HL-60 (cell line): ENCODE measurements around the gene ALDH9A1.
"Not testable (repeated sequence)": the region's sequence is repeated elsewhere in the genome, so short reads cannot be mapped to it uniquely, and the experiment has no call there.

Source experiments
- DNase-seq, 2 experiments: peaks; one replicate each; pipeline ENCODE4 v3.0.0-alpha.2; 2010 to 2020; ENCODE audit warnings: low read depth in 1 of 2, low spot score in 1 of 2
- H3K27ac ChIP-seq: fragments of 250-450 bp; sonication (Bioruptor Pico); replicated peaks from 2 replicates; pipeline ENCODE4 v1.5.1; 2020; ENCODE audit warnings: mild to moderate bottlenecking, moderate library complexity
- H3K27me3 ChIP-seq: fragments of 250-450 bp; sonication (Bioruptor Pico); 2 replicates; pipeline ENCODE4 v1.5.1; 2021; ENCODE audit warnings: mild to moderate bottlenecking, moderate library complexity; ENCODE audit not compliant: insufficient read depth, poor library complexity, severe bottlenecking
- H3K4me3 ChIP-seq: replicated peaks from 2 replicates; pipeline ENCODE4 v1.5.1; 2011; ENCODE audit warnings: mild to moderate bottlenecking, control low read depth, low read length; ENCODE audit not compliant: insufficient read depth
- GABPA ChIP-seq: IDR thresholded peaks from 2 replicates; pipeline ENCODE4 v1.6.1; 2012; ENCODE audit warnings: low read depth
- POLR2AphosphoS5 ChIP-seq: IDR thresholded peaks from 2 replicates; pipeline ENCODE4 v1.6.1; 2012; ENCODE audit warnings: low read depth
- SPI1 ChIP-seq: IDR thresholded peaks from 2 replicates; pipeline ENCODE4 v1.6.1; 2012; ENCODE audit warnings: low read depth, mild to moderate bottlenecking, borderline replicate concordance
- TF ChIP-seq, protein P1 (sequence below): IDR thresholded peaks from 2 replicates; pipeline ENCODE4 v1.6.1; 2012; ENCODE audit warnings: low read depth; ENCODE audit not compliant: insufficient replicate concordance
- TF ChIP-seq, protein P2 (sequence below): IDR thresholded peaks from one replicate; pipeline ENCODE4 v1.5.1; 2011; ENCODE audit warnings: low read length, control low read depth, inconsistent platforms; ENCODE audit not compliant: insufficient read depth

The ALDH9A1 gene

DNA sequence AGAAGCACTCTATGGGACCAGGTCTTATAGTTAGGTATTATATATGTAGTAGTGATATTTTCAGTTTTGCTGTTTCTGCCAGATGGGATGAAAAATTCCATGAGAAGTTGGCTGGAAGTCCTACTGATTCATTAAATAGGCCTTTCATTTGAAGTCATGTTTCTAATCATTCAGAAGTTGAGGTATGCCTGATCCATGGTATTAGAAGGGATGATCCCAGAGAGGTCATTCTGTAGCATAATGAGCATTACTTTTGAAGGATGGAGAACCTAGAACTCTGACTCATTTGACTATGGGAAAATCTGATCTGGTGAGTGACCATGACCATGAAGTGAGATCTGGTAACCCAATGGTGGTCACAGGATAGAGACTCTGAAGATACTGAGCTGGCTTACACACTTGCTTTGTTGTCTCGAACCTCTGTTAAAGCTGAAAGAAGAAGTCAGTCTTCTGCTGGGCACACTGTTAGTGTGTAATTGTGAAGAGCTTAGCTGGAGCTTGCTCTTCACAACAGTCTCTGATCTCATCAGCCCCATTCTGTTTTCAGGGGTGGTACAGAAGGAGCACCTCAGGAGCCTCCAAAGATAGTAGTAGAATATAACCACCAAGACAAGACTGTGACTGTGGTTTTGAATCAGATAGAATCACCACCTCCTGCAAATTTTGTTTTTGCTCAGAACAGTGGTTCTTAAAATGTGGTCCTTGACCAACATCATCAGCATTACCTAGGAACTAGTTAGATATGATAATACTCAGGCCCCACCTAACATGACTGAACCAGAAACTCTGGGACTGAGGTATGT, 58.3 kb downstream of the ALDH9A1 start:
- H3K27ac ChIP-seq, result no peak overlapping the region
- no peak for DNase-seq
- TF ChIP-seq, protein P1, sequence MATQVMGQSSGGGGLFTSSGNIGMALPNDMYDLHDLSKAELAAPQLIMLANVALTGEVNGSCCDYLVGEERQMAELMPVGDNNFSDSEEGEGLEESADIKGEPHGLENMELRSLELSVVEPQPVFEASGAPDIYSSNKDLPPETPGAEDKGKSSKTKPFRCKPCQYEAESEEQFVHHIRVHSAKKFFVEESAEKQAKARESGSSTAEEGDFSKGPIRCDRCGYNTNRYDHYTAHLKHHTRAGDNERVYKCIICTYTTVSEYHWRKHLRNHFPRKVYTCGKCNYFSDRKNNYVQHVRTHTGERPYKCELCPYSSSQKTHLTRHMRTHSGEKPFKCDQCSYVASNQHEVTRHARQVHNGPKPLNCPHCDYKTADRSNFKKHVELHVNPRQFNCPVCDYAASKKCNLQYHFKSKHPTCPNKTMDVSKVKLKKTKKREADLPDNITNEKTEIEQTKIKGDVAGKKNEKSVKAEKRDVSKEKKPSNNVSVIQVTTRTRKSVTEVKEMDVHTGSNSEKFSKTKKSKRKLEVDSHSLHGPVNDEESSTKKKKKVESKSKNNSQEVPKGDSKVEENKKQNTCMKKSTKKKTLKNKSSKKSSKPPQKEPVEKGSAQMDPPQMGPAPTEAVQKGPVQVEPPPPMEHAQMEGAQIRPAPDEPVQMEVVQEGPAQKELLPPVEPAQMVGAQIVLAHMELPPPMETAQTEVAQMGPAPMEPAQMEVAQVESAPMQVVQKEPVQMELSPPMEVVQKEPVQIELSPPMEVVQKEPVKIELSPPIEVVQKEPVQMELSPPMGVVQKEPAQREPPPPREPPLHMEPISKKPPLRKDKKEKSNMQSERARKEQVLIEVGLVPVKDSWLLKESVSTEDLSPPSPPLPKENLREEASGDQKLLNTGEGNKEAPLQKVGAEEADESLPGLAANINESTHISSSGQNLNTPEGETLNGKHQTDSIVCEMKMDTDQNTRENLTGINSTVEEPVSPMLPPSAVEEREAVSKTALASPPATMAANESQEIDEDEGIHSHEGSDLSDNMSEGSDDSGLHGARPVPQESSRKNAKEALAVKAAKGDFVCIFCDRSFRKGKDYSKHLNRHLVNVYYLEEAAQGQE, result no peak
- TF ChIP-seq GABPA, result no peak
- no peak for TF ChIP-seq POLR2AphosphoS5
- TF ChIP-seq SPI1, result no peak
- TF ChIP-seq, protein P2, sequence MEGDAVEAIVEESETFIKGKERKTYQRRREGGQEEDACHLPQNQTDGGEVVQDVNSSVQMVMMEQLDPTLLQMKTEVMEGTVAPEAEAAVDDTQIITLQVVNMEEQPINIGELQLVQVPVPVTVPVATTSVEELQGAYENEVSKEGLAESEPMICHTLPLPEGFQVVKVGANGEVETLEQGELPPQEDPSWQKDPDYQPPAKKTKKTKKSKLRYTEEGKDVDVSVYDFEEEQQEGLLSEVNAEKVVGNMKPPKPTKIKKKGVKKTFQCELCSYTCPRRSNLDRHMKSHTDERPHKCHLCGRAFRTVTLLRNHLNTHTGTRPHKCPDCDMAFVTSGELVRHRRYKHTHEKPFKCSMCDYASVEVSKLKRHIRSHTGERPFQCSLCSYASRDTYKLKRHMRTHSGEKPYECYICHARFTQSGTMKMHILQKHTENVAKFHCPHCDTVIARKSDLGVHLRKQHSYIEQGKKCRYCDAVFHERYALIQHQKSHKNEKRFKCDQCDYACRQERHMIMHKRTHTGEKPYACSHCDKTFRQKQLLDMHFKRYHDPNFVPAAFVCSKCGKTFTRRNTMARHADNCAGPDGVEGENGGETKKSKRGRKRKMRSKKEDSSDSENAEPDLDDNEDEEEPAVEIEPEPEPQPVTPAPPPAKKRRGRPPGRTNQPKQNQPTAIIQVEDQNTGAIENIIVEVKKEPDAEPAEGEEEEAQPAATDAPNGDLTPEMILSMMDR, result no peak
- no peak overlapping the region for H3K4me3 ChIP-seq
- H3K27me3 ChIP-seq, result no peaks in the 10 kb centered on the region

DNA sequence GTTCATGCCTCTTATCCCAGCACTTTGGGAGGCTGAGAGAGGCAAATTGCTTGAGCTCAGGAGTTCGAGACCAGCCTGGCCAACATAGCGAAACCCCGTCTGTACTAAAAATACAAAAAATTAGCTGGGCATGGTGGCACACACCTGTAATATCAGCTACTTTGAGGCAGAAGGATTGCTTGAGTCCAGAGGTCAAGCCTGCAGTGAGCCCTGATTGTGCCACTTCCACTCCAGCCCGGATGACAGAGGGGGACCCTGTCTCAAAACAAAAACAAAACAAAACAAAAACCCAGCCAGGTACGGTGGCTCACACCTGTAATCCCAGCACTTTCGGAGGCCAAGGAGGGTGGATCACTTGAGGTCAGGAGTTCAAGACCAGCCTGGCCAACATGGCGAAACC, 60.2 kb downstream of the ALDH9A1 start:
- not testable (repeated sequence) for H3K27ac ChIP-seq, DNase-seq, H3K27me3 ChIP-seq, H3K4me3 ChIP-seq

DNA sequence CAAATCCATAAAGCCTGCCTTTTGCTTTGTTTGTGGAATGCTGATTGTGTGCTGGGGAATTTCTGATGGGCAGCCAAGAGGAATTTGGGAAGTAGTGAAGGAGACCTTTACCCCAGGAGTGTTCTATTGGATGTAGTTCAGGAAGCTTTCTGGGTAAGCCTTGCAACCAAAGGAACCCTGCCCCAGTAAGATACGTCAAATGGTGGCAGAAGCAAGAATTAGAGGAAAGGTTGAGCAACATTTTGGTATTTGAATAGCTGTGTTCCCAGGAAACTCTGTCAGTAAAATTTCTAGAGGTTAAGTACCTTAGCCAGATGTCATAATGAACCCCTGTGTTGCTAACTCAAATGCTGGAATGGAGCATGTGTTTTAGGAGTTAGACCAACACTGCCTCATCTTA, 60.9 kb downstream of the ALDH9A1 start:
- H3K27ac ChIP-seq, result no peak overlapping the region
- TF ChIP-seq, protein P1, result no peak
- TF ChIP-seq SPI1, result no peak
- no peak for TF ChIP-seq POLR2AphosphoS5
- TF ChIP-seq, protein P2, result no peak
- no peak for TF ChIP-seq GABPA
- no peak overlapping the region for H3K4me3 ChIP-seq
- no peak for DNase-seq
- no peaks in the 10 kb centered on the region for H3K27me3 ChIP-seq

DNA sequence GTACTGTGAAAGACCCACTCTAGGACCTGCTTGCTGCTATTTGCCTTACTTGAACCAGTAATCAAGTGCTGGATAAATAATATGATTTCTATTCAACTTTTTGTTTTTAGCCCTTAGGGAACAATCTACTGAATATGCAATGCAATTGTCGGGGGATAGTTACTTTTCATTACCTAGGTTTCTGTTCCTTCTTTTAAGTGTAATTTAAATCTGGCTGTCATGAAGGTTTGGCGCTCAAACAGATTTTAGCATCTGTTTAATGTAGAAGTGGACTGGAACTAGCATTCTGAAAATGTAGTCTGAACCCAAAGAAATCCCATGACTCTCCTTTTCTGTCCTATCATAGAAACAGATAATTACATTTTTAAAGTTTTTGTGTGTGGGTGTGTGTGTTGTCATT, 62.5 kb downstream of the ALDH9A1 start:
- H3K4me3 ChIP-seq, result no peak overlapping the region
- H3K27ac ChIP-seq, result no peak overlapping the region
- no peak for DNase-seq
- TF ChIP-seq SPI1 (no peak), GABPA (no peak), POLR2AphosphoS5 (no peak)
- TF ChIP-seq, protein P1, result no peak
- TF ChIP-seq, protein P2, result no peak
- H3K27me3 ChIP-seq, result no peaks in the 10 kb centered on the region
